Measurements from ENCODE around the gene STARD13.

STARD13 gene

GRCh38 chr13:33274264-33274663 lies 11.3 kb downstream of the STARD13 start:
- no peak for DNase-seq (ENCODE audit: low spot score)
- in situ Hi-C loops (cut with MboI; ENCODE audit: low sequenced_read_pairs, unreplicated experiment) = no loop called here
- TF ChIP-seq, protein P1, sequence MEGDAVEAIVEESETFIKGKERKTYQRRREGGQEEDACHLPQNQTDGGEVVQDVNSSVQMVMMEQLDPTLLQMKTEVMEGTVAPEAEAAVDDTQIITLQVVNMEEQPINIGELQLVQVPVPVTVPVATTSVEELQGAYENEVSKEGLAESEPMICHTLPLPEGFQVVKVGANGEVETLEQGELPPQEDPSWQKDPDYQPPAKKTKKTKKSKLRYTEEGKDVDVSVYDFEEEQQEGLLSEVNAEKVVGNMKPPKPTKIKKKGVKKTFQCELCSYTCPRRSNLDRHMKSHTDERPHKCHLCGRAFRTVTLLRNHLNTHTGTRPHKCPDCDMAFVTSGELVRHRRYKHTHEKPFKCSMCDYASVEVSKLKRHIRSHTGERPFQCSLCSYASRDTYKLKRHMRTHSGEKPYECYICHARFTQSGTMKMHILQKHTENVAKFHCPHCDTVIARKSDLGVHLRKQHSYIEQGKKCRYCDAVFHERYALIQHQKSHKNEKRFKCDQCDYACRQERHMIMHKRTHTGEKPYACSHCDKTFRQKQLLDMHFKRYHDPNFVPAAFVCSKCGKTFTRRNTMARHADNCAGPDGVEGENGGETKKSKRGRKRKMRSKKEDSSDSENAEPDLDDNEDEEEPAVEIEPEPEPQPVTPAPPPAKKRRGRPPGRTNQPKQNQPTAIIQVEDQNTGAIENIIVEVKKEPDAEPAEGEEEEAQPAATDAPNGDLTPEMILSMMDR (IDR thresholded peaks at IDR 0.05; ENCODE audit: borderline replicate concordance, control extremely low read depth, extremely low read depth, insufficient read depth, missing control alignments) = no peak

- DNase-seq (ENCODE audit: low spot score) = no peak
- TF ChIP-seq, protein P1 (IDR thresholded peaks at IDR 0.05; ENCODE audit: borderline replicate concordance, control extremely low read depth, extremely low read depth, insufficient read depth, missing control alignments) = no peak
- in situ Hi-C loops (cut with MboI; ENCODE audit: low sequenced_read_pairs, unreplicated experiment) = no loop called here
Observed at GRCh38 chr13:33272531-33273124, 12.9 kb downstream of the STARD13 start.

GRCh38 chr13:33271759-33272158 lies 13.8 kb downstream of the STARD13 start:
- no peak for DNase-seq (ENCODE audit: low spot score)
- in situ Hi-C loops (cut with MboI; ENCODE audit: low sequenced_read_pairs, unreplicated experiment) = no loop called here
- TF ChIP-seq, protein P1 (IDR thresholded peaks at IDR 0.05; ENCODE audit: borderline replicate concordance, control extremely low read depth, extremely low read depth, insufficient read depth, missing control alignments) = no peak

- in situ Hi-C loops (cut with MboI; ENCODE audit: low sequenced_read_pairs, unreplicated experiment) = no loop called here
- DNase-seq (ENCODE audit: low spot score) = no peak
- TF ChIP-seq, protein P1 (IDR thresholded peaks at IDR 0.05; ENCODE audit: borderline replicate concordance, control extremely low read depth, extremely low read depth, insufficient read depth, missing control alignments) = no peak
Observed at GRCh38 chr13:33270895-33271538, 14.5 kb downstream of the STARD13 start.

DNA sequence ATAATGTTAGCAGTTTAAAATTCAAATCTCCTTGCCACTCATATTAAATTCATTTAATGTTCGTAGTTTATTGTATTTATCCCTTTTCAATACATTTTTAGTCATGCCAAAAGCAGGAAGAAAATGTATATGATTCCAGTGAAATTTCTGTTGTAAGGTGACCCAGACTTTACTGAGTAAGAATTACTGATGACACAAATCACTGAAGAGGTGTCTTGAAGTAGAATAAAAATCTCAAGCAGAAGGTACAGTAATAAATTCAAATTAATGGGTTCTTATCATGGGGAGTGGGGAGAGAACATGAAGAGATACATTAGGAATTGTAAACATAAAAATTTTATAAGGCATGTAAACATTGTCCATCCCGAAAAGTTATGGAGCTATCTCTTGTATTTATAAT lies 19.9 kb downstream of the STARD13 start:
- TF ChIP-seq, protein P1 (IDR thresholded peaks at IDR 0.05; ENCODE audit: borderline replicate concordance, control extremely low read depth, extremely low read depth, insufficient read depth, missing control alignments) = no peak
- no peak for DNase-seq (ENCODE audit: low spot score)
- in situ Hi-C loops (cut with MboI; ENCODE audit: low sequenced_read_pairs, unreplicated experiment) = no loop called here

DNA sequence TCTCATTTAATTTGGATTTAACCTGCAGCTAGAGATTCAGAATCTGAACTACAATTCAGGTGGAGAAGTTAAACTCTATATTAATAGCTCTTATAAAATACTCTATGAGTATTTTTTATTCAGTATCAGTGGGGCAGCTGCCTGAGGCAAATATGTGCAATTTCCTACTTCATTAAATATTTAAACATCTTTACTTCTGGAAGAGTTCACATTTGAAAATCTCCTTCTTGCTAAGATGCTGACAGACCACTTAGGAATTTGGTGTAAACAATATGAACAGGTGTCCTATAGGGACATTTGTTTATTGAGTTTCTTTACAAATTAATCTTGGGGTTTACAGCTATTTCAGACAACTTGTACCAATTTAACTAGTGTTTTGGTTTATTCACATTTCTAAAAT lies 20.4 kb downstream of the STARD13 start:
- DNase-seq (ENCODE audit: low spot score) = no peak
- in situ Hi-C loops (cut with MboI; ENCODE audit: low sequenced_read_pairs, unreplicated experiment) = no loop called here
- TF ChIP-seq, protein P1 (IDR thresholded peaks at IDR 0.05; ENCODE audit: borderline replicate concordance, control extremely low read depth, extremely low read depth, insufficient read depth, missing control alignments) = no peak

Data from GM13976 (cell line).